Measurements from ENCODE around the gene ILF3. TPM values are rescaled to one million over a fixed set of nuclear protein-coding genes. Genes with fewer than 3 reads are reported as not detected.

Gene ILF3
- polyA plus RNA-seq, 1 donor (not counting 4 experiments of a cell fraction or from before 2014, with no cell fraction given) = 162 TPM

DNA sequence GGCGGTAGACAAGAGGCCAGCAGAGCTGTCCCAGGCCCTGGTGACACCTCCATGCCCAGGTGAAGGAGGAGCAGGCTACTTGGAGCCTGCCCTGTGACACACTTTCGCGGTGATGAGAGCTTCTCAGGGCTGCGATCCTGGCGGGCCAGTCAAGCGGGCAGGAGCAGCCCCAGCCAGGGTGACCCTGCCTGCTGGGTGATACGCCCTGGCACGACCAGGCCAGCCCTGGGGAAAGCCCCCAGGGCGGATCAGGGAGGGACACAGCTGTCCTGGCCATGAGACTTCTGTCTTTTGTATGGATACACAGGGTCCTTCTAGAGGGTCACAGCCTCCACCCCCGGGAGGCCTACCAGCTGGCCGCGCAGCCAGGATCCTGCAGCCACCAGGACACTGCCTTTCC lies 76.8 kb downstream of the ILF3 start:
- no peaks in the 10 kb centered on the region for H3K9me3 ChIP-seq (ENCODE audit: control insufficient read depth, low read depth, low read length)
- H3K9me1 ChIP-seq (ENCODE audit: control insufficient read depth, extremely low read depth, insufficient read depth, low read length) = no peaks in the 10 kb centered on the region
- dilution Hi-C loops (cut with MboI; ENCODE audit: extremely low pct_ligation_motif_present, low sequenced_read_pairs) = no loop called here
- H3K36me3 ChIP-seq (ENCODE audit: control insufficient read depth in 2 of 2, extremely low read depth in 1 of 2, insufficient read depth in 2 of 2, low read length in 2 of 2) = peaks cover 0 to 2% of the 10 kb centered on the region in 2 experiments
- no peak for TF ChIP-seq CTCF (optimal IDR thresholded peaks at IDR 0.05 in 1 of 3, IDR thresholded peaks at IDR 0.05 in 1 of 3, conservative IDR thresholded peaks at IDR 0.05 in 1 of 3; ENCODE audit: extremely low read depth in 1 of 3, insufficient read depth in 2 of 3, low read length in 3 of 3)
- TF ChIP-seq EZH2 (IDR thresholded peaks at IDR 0.05; ENCODE audit: low read length) = no peak
- no peak overlapping the region for H2AFZ ChIP-seq (ENCODE audit: control insufficient read depth, low read length)
- FAIRE-seq (no peak), DNase-seq (ENCODE audit: low read depth, low spot score) (no peak)
- no peak overlapping the region for H3K4me2 ChIP-seq (ENCODE audit: control insufficient read depth, extremely low read depth, insufficient read depth, low read depth, low read length)
- H4K20me1 ChIP-seq (ENCODE audit: control insufficient read depth, extremely low read depth, insufficient read depth, low read length) = peaks cover 12% of the 10 kb centered on the region
- no peaks in the 10 kb centered on the region for H3K27me3 ChIP-seq (ENCODE audit: control insufficient read depth, extremely low read depth, insufficient read depth, low read length)
- H3K27ac ChIP-seq (ENCODE audit: control insufficient read depth, insufficient read depth, low read length) = no peak overlapping the region
- no peaks in the 10 kb centered on the region for H3K4me1 ChIP-seq (ENCODE audit: control insufficient read depth, extremely low read depth, insufficient read depth, low read length)
- H3K9ac ChIP-seq (ENCODE audit: control insufficient read depth, extremely low read depth, insufficient read depth, low read length) = no peak overlapping the region
- no peak overlapping the region for H3K4me3 ChIP-seq (ENCODE audit: control insufficient read depth in 2 of 3, extremely low read depth in 1 of 3, insufficient read depth in 2 of 3, low read depth in 1 of 3, low read length in 3 of 3)
- peaks cover 90% of the 10 kb centered on the region for H3K79me2 ChIP-seq (ENCODE audit: control insufficient read depth, insufficient read depth, low read length)

- dilution Hi-C loops (cut with MboI; ENCODE audit: extremely low pct_ligation_motif_present, low sequenced_read_pairs) = no loop called here
- Histone ChIP-seq H3K9ac (ENCODE audit: control insufficient read depth, extremely low read depth, insufficient read depth, low read length) (no peak overlapping the region), H3K36me3 (ENCODE audit: control insufficient read depth in 2 of 2, extremely low read depth in 1 of 2, insufficient read depth in 2 of 2, low read length in 2 of 2) (peaks cover 2 to 3% of the 10 kb centered on the region in 2 experiments), H3K27ac (ENCODE audit: control insufficient read depth, insufficient read depth, low read length) (no peak overlapping the region), H3K9me3 (ENCODE audit: control insufficient read depth, low read depth, low read length) (no peaks in the 10 kb centered on the region), H3K79me2 (ENCODE audit: control insufficient read depth, insufficient read depth, low read length) (peaks cover 85% of the 10 kb centered on the region), H3K9me1 (ENCODE audit: control insufficient read depth, extremely low read depth, insufficient read depth, low read length) (no peaks in the 10 kb centered on the region), H3K4me1 (ENCODE audit: control insufficient read depth, extremely low read depth, insufficient read depth, low read length) (no peaks in the 10 kb centered on the region), H2AFZ (ENCODE audit: control insufficient read depth, low read length) (no peak overlapping the region), H3K4me2 (ENCODE audit: control insufficient read depth, extremely low read depth, insufficient read depth, low read depth, low read length) (no peak overlapping the region), H3K4me3 (ENCODE audit: control insufficient read depth in 2 of 3, extremely low read depth in 1 of 3, insufficient read depth in 2 of 3, low read depth in 1 of 3, low read length in 3 of 3) (no peak overlapping the region), H4K20me1 (ENCODE audit: control insufficient read depth, extremely low read depth, insufficient read depth, low read length) (peaks cover 3% of the 10 kb centered on the region), H3K27me3 (ENCODE audit: control insufficient read depth, extremely low read depth, insufficient read depth, low read length) (no peaks in the 10 kb centered on the region)
- DNase-seq (ENCODE audit: low read depth, low spot score) = no peak
- FAIRE-seq = no peak
- TF ChIP-seq EZH2 (IDR thresholded peaks at IDR 0.05; ENCODE audit: low read length) (no peak), CTCF (optimal IDR thresholded peaks at IDR 0.05 in 1 of 3, IDR thresholded peaks at IDR 0.05 in 1 of 3, conservative IDR thresholded peaks at IDR 0.05 in 1 of 3; ENCODE audit: extremely low read depth in 1 of 3, insufficient read depth in 2 of 3, low read length in 3 of 3) (no peak)
Measured at GRCh38 chr19:10735741-10736140, 81.6 kb downstream of the ILF3 start.
